ENCODE measurements around the gene CYB561D1. TPM values are rescaled to one million over a fixed set of nuclear protein-coding genes. Genes with fewer than 3 reads are reported as not detected.

Gene CYB561D1
- total and polyA plus RNA-seq, 2 of the 13 experiments (the other 11 are each of a cell fraction or from before 2014, with no cell fraction given): 3.9 to 4.1 TPM

DNA sequence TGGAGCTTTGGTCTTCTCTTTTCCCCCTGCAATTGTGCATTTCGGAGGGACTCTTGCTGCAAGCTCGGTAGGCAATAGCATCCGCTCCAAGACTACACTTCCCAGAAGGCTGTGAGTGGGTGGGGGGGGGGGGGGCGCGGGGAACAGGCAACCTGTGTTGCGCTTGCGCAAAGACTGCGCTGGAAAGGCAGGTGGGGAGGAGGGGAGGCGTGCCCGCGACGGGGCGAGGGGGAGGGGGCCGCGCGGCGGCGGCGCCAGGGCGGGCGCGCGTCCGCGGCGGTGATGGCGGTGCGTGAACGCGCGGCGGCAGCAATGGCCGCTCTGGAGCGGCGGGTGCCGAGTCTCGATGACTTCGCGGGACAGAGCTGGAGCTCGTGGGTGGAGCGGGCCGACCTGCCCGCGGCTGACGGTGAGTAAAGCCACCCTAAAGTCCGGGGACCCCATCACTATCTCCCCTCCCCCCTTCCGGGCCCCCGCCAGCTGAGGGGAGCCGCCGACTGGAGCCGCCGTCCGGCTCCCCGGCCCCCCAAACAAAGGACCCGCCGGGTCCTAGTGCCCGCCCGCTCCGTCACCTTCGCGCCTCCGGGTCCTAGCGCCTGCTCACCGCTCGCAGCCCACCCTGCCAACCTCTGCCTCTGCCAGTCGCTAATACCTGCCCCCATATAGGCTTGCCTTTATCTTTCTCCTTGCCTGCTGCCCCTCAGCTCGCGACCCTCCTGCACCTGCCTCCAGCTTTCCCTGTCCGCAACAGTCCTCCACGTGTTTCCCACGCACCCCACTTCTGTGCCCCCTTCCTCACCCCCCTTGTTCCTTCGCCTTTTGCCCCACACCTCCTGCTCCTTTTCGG, 10.0 kb upstream of the CYB561D1 start, which contains the start of gene ATXN7L2 (continued):
- TF ChIP-seq SOX13 (IDR thresholded peaks at IDR 0.05): no peak
- 0 out of 4 replicates have a peak, but pooled peaks of 1 of the 2 experiments have one; percentile 25 for TF ChIP-seq SOX13 (CRISPR knock-in tag; conservative IDR thresholded peaks at IDR 0.05 in 1 of 2, IDR thresholded peaks at IDR 0.05 in 1 of 2)
- TF ChIP-seq, protein P1, sequence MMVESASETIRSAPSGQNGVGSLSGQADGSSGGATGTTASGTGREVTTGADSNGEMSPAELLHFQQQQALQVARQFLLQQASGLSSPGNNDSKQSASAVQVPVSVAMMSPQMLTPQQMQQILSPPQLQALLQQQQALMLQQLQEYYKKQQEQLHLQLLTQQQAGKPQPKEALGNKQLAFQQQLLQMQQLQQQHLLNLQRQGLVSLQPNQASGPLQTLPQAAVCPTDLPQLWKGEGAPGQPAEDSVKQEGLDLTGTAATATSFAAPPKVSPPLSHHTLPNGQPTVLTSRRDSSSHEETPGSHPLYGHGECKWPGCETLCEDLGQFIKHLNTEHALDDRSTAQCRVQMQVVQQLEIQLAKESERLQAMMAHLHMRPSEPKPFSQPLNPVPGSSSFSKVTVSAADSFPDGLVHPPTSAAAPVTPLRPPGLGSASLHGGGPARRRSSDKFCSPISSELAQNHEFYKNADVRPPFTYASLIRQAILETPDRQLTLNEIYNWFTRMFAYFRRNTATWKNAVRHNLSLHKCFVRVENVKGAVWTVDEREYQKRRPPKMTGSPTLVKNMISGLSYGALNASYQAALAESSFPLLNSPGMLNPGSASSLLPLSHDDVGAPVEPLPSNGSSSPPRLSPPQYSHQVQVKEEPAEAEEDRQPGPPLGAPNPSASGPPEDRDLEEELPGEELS (CRISPR knock-in tag; IDR thresholded peaks at IDR 0.05): peak; percentile 33; the same call in 1 of the 2 replicates
- 0 out of 2 replicates have a peak, but pooled peaks have one; percentile 63 for TF ChIP-seq MTF2 (CRISPR knock-in tag; IDR thresholded peaks at IDR 0.05; ENCODE audit: borderline replicate concordance)
- TF ChIP-seq, protein P2, sequence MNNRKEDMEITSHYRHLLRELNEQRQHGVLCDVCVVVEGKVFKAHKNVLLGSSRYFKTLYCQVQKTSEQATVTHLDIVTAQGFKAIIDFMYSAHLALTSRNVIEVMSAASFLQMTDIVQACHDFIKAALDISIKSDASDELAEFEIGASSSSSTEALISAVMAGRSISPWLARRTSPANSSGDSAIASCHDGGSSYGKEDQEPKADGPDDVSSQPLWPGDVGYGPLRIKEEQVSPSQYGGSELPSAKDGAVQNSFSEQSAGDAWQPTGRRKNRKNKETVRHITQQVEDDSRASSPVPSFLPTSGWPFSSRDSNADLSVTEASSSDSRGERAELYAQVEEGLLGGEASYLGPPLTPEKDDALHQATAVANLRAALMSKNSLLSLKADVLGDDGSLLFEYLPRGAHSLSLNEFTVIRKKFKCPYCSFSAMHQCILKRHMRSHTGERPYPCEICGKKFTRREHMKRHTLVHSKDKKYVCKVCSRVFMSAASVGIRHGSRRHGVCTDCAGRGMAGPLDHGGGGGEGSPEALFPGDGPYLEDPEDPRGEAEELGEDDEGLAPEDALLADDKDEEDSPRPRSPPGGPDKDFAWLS (CRISPR knock-in tag; IDR thresholded peaks at IDR 0.05; ENCODE audit: borderline replicate concordance): no peak
- TF ChIP-seq ESRRA (CRISPR knock-in tag; IDR thresholded peaks at IDR 0.05; ENCODE audit: low read depth): no peak
- TF ChIP-seq, protein P3, sequence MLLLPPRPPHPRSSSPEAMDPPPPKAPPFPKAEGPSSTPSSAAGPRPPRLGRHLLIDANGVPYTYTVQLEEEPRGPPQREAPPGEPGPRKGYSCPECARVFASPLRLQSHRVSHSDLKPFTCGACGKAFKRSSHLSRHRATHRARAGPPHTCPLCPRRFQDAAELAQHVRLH (CRISPR knock-in tag; IDR thresholded peaks at IDR 0.05; ENCODE audit: borderline replicate concordance, low read depth): peak; percentile 34; the same call in 1 of the 2 replicates
- TF ChIP-seq, protein P4, sequence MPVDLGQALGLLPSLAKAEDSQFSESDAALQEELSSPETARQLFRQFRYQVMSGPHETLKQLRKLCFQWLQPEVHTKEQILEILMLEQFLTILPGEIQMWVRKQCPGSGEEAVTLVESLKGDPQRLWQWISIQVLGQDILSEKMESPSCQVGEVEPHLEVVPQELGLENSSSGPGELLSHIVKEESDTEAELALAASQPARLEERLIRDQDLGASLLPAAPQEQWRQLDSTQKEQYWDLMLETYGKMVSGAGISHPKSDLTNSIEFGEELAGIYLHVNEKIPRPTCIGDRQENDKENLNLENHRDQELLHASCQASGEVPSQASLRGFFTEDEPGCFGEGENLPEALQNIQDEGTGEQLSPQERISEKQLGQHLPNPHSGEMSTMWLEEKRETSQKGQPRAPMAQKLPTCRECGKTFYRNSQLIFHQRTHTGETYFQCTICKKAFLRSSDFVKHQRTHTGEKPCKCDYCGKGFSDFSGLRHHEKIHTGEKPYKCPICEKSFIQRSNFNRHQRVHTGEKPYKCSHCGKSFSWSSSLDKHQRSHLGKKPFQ (CRISPR knock-in tag; IDR thresholded peaks at IDR 0.05; ENCODE audit: insufficient replicate concordance): peak; percentile 72
- TF ChIP-seq ZNF253 (CRISPR knock-in tag; IDR thresholded peaks at IDR 0.05; ENCODE audit: borderline replicate concordance): 0 out of 2 replicates have a peak, but pooled peaks have one; percentile 63
- TF ChIP-seq, protein P5, sequence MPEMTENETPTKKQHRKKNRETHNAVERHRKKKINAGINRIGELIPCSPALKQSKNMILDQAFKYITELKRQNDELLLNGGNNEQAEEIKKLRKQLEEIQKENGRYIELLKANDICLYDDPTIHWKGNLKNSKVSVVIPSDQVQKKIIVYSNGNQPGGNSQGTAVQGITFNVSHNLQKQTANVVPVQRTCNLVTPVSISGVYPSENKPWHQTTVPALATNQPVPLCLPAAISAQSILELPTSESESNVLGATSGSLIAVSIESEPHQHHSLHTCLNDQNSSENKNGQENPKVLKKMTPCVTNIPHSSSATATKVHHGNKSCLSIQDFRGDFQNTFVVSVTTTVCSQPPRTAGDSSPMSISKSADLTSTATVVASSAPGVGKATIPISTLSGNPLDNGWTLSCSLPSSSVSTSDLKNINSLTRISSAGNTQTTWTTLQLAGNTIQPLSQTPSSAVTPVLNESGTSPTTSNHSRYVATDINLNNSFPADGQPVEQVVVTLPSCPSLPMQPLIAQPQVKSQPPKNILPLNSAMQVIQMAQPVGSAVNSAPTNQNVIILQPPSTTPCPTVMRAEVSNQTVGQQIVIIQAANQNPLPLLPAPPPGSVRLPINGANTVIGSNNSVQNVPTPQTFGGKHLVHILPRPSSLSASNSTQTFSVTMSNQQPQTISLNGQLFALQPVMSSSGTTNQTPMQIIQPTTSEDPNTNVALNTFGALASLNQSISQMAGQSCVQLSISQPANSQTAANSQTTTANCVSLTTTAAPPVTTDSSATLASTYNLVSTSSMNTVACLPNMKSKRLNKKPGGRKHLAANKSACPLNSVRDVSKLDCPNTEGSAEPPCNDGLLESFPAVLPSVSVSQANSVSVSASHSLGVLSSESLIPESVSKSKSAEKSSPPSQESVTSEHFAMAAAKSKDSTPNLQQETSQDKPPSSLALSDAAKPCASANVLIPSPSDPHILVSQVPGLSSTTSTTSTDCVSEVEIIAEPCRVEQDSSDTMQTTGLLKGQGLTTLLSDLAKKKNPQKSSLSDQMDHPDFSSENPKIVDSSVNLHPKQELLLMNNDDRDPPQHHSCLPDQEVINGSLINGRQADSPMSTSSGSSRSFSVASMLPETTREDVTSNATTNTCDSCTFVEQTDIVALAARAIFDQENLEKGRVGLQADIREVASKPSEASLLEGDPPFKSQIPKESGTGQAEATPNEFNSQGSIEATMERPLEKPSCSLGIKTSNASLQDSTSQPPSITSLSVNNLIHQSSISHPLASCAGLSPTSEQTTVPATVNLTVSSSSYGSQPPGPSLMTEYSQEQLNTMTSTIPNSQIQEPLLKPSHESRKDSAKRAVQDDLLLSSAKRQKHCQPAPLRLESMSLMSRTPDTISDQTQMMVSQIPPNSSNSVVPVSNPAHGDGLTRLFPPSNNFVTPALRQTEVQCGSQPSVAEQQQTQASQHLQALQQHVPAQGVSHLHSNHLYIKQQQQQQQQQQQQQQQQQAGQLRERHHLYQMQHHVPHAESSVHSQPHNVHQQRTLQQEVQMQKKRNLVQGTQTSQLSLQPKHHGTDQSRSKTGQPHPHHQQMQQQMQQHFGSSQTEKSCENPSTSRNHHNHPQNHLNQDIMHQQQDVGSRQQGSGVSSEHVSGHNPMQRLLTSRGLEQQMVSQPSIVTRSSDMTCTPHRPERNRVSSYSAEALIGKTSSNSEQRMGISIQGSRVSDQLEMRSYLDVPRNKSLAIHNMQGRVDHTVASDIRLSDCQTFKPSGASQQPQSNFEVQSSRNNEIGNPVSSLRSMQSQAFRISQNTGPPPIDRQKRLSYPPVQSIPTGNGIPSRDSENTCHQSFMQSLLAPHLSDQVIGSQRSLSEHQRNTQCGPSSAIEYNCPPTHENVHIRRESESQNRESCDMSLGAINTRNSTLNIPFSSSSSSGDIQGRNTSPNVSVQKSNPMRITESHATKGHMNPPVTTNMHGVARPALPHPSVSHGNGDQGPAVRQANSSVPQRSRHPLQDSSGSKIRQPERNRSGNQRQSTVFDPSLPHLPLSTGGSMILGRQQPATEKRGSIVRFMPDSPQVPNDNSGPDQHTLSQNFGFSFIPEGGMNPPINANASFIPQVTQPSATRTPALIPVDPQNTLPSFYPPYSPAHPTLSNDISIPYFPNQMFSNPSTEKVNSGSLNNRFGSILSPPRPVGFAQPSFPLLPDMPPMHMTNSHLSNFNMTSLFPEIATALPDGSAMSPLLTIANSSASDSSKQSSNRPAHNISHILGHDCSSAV (CRISPR knock-in tag; IDR thresholded peaks at IDR 0.05; ENCODE audit: borderline replicate concordance): no peak
- no peak; the same call in 1 of the 2 replicates for TF ChIP-seq ELF1 (CRISPR knock-in tag; IDR thresholded peaks at IDR 0.05)
- TF ChIP-seq CREM (IDR thresholded peaks at IDR 0.05): no peak
- no peak for TF ChIP-seq CREM (CRISPR knock-in tag; IDR thresholded peaks at IDR 0.05)
